ENCODE measurements around the gene ZNF205.
"Not testable (repeated sequence)": the region's sequence is repeated elsewhere in the genome, so short reads cannot be mapped to it uniquely, and the experiment has no call there.

ZNF205 gene

DNA sequence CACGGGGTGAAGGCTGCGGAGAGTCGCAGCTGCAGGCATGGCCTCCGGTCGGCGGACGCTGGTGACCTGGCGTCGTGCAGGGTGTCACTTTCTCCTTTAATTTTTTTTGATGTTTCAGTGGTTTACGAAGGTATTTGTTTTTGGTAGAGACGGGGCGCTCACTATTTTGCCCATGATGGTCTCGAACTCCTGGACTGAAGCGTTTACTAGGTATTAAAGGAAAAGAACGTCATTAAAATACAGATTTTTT is 39.6 kb downstream of the ZNF205 start:
- no peak for DNase-seq

DNA sequence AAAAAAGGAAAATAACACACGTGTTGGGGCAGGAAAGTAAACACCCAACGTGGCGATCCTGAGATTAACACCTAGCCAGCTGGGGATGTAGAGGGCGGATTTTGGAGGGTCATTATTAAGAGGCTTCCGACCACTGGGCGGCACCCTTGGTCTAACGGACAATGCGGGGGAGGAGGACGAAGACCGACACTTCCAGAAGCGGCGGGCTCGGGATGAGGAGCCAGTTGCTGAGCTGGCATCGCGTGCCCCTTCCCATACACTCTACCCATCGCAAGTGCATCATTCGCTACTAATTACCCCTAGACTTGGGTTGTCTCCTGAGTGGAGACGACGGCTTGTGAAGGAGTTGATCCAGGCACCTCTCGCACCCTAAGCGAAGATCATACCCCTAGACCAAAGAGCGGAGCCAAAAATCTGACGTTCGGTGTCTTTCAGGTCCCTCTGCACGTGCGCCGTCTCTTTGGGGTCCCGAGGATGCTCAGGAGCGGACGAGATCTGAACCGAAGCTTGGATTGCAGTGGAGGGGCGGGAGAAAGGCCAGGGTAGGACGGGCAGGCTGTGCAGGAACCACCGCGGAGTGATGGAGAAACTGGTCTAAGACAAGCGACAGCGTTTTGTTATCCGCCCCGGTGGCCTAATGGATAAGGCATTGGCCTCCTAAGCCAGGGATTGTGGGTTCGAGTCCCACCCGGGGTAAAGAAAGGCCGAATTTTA is 40.0 kb downstream of the ZNF205 start:
- peak; percentile 80 for DNase-seq

DNA sequence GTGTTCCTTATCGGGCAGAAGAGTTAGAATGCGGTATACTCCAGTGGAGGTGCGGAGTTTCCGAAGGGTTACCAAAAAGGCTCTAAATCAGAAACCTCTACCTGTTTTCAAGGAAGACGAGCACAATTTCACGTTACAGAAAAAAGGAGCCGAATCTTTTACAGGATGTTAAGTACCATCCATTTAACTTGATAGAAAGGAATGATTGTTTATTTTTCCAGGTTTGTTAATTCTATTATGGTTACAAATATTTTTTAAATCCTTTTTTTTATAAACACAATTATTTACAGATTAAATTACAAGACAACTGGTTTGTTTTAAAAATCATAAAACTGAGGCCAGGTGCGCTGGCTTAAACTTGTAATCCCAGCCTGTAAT is 40.6 kb downstream of the ZNF205 start:
- DNase-seq = no peak

DNA sequence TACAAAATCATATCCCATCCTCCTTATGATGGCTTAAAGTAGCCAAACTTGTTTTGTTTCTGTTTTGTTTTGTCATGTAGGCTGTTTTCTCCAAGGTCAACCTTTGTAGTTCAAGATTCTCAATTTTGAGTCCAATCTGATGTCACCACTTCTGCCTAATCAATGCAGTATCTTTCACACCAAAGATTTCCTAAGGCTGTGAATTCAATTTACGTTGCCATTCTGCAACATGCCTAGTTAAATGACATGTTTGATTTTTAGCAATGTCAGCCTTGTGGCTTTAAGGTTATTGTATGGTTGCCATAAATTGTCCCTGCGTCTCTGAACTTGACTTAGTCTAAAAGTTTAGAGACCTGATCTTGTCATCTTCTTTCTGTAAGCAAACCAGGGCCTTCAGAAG is 42.8 kb downstream of the ZNF205 start:
- no peak for DNase-seq

DNA sequence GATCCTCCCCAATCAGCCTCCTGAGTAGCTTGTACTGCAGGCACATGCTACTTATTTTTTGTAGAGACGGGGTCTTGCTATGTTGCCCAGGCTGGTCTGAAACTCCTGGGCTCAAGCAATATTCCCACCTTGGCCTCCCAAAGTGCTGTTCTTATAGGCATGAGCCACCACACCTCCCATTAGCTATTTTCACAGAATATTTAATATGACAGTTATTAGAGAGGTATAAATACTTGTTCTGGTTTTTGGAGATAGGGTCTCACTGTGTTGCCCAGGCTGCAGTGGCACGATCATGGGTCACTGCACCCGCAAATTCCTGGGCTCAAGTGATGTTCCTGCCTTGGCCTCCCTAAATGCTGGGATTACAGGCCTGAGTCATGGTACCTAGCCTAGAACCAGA is 43.6 kb downstream of the ZNF205 start:
- no peak for DNase-seq

DNA sequence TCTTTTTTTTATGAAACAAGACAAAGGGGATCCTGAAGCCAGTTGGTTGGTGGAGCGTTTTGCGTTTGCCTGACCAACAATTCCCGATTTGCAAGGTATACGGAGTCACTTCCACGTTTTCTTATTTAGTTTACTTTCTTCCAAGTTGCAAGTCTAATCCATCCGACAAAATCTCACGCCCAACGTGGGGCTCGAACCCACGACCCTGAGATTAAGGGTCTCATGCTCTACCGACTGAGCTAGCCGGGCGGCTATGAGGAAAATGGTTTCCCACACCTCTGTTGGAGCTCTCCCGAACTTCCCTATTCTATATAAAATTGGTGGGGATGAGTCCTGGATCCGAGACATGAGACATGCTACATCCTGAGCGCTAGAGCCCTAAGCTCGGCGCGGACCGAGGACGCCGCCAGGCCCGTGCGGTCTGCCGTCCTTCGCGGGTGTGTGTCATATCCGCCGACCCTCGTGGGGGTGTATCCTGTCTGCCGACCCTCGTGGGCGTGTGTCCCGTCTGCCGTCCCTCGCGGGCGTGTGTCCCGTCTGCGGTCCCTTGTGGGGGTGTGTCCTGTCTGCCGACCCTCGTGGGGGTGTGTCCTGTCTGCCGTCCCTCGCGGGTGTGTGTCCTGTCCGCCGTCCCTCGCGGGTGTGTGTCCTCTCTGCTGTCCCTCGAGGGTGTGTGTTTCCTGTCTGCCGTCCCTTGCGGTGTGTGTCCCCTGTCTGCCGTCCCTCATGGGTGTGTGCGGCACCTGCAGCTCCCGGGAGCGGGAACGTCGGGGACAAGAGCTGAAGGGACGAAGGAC is 45.0 kb downstream of the ZNF205 start:
- peak; percentile 47 for DNase-seq

DNA sequence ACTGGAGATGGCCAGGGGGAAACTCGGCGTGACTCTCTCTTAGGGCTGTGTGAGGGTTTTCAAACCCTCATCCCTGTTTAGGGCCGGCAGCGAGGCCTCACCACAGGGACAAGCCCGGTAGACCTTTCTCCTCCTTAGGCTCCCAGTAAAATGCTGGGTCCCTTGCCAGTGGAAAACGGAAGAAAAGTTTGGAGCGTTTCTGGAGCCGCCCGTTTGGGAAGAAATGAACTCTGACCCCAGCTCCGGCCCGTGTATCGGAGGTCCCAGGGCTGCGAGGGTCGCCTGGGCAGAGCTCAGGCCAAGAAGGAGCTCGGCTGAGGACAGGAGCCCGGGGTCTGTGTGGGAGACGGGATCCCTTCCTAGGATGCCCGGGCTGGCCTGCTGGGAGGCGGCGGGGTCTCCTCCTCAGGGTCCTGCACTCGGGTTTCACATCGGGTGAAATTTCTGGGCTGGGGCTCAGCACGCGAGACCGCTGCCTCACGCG is 45.7 kb downstream of the ZNF205 start:
- DNase-seq = no peak

DNA sequence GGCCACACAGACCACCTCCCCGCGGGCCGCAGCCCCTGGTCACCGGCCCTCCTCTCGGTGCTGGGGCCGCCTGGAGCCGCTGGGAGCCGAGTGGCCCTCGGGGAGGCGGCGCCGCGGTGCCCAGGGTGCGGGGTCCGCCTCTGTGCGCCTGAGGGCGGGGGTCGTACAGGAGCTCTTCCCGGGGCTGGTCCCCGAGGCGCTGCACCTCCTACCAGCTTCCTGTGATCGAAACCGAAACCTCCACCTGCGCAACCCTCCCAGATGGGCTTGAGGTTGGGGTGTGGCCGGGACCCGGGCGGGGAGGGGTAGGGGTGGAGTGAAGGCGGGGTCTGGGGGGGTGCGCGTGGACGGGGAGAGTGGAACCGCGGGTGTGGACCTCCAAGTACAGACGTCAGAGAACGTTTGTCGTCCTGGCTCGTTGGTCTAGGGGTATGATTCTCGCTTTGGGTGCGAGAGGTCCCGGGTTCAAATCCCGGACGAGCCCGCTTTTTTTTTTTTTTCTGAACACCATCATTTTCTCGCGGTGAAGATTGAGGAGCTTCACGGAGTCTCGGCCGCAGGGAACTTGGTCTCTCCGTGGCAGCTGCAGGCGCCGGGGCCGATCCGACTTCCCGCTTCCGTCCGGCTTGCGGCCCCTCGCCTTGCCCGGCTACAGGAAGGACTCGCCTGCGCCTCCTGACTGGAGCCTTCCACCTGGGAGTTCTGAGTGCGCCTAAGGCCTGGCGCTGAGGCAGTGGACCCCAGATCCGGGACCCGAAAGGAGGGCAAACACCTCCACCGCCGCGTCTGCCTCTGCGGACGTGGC is 46.3 kb downstream of the ZNF205 start:
- DNase-seq = peak; percentile 77

DNA sequence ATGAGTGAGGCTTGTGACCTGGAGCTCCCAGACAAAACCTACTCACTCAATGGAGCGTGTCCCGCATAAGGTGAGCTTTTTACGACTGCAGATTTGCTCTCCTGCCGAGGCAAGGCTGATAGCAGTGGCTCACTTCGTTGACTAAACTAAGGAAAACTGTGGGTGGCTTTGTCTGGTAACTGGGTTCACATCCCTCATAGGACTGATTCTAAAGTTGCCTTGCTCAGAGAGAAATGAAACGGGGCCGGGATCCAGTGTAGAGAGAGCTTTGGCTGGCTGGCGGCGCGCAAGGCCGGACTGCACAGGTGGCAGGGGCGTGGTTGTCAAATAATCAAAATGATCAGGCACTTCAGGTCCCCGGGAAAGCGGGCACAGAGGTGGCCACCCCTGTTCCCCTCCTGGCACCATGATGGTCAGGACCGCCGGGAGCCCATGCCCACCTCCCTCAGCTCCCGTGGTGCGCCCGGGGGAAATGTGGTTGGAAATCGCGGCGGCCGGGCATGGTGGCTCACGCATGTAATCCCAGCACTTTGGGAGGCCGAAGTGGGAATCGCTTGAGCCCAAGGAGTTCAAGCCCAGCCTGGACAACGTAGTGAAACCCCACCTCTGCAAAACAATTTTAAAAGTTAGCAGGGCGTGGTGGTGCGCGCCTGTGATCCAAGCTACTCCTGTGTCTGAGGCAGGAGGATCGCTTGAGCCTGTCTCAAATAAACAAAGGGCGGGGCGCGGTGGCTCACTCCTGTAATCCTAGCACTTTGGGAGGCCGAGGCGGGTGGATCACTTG is 49.0 kb downstream of the ZNF205 start:
- DNase-seq = no peak

DNA sequence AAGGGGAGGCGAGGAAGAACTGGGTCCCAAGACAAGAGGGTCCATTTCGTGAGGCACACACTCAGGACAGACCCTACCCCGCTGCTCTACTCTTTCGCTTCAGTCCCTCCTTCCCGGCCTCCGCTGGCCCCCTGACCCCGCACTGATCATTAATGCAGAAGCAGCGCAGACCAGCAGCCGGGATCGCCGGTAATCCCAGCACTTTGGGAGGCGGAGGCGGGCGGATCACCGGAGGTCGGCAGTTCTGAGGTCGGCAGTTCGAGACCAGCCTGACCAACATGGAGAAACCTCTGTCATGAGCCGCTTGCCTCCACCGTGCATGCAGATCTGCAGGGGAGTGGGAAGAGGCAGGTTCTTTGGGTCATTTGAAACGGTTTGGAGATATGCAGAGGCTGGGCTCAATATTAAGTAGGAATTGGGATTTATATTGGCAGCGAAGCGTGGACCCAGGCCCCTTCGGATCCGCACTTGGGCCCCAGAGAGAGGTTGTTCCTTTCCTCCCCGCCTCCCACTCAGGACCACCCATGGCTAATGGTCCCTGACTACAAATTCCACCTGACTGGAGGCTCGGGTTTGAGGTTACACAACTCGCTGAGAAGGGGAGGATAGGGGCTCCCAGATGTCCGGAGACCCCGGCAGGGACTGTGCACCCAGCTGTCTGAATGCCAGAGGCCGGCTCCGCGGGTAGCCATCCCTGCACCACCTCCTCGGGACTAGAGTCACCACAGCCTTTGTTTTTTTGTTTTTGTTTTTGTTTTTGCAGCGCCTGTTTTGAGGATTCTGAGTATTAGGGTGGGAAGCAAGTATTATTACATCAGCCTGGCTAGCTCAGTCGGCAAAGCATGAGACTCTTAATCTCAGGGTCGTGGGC is 52.0 kb downstream of the ZNF205 start:
- DNase-seq = no peak

DNA sequence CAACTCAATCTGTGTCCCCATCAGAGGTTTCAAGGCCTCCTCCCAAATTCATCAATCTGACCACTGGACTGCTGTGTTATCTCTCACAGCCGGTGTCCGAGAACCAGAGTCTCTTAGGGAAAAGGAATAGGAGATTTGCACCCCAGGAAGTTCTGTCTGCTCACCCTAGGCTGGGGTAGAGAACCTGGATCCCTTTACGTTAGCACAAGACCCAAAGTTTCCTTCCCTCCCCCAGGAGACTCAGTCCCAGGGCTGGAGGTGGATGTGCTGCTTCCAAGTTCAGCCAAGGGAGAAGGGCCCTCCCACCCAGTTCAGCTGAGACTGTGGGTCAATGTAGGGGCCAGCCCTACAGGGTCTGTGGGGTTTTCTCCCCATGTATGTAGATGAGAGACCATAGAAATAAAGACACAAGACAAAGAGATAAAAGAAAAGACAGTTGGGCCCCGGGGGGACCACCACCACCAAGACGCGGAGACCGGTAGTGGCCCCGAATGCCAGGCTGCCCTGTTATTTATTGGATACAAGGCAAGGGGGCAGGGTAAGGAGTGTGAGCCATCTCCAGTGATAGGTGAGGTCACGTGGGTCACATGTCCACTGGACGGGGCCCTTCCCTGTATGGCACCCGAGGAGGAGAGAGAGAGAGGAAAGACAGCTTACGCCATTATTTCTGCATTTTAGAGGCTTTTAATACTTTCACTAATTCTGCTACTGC is 52.9 kb downstream of the ZNF205 start:
- DNase-seq = no peak

DNA sequence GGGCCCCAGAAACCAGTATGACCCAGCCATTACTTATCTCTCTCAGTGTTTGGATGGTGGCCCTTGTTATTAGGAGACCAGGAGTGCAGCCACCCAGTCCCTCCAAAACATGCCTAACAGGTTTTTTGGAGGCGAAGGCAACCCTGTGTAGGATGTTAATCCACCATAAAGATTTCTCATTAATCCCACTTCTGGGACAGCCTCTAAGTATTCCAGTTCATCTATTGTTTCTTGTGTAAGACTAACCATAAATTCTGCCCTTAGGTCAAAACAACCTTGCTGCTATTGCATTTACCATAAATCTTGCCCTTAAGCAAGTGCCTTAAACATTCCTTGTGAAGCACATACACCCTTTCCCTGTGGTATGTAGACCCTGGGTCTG is 54.1 kb downstream of the ZNF205 start:
- no peak for DNase-seq

DNA sequence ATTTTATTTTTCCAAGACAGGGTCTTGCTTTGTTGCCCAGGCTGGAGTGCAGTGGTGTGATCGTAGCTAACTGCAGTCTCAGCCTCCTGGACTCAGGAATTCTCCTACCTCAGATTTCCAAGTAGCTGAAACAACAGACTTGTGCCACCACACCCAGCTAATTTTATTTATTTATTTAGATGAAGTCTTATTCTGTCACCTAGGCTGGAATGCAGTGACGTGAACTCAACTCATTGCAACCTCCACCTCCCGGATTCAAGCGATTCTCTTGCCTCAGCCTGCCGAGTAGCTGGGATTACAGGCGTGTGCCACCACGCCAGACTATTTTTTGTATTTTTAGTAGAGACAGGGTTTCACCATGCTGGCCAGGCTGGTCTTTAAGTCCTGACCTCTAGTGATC is 56.3 kb downstream of the ZNF205 start:
- DNase-seq = not testable (repeated sequence)

Measured in stimulated activated CD4-positive, alpha-beta T cell treated with anti-CD3 and anti-CD28 coated beads, Interleukin-4, amount 100 ng/mL, for 1 hour (primary cell).